Central memory CD8-positive, alpha-beta T cell (primary cell): ENCODE data around the gene MBTD1.
"Not testable (repeated sequence)": the region's sequence is repeated elsewhere in the genome, so short reads cannot be mapped to it uniquely, and the experiment has no call there.

Experiments
- ATAC-seq: fragments of 150-1000 bp; cut with Tn5 transposase; replicated peaks from 2 replicates; pipeline ENCODE4 v1.10.0; 2022; ENCODE audit warnings: mild to moderate bottlenecking, moderate FRiP score, moderate number of reproducible peaks; ENCODE audit not compliant: poor library complexity, severe bottlenecking; ENCODE audit errors: extremely low read depth
- DNase-seq, 2 donors: peaks; one replicate each; pipeline ENCODE4 v3.0.0; 2021; ENCODE audit warnings: low spot score in 2 of 2
- H3K27ac Mint-ChIP-seq: one replicate; pipeline ENCODE4 v1.8.0; 2022; ENCODE audit warnings: low read depth, mild to moderate bottlenecking, moderate library complexity, mixed read lengths
- H3K27me3 Mint-ChIP-seq: one replicate; pipeline ENCODE4 v1.8.0; 2022; ENCODE audit warnings: mixed read lengths
- H3K36me3 Mint-ChIP-seq: one replicate; pipeline ENCODE4 v1.8.0; 2022; ENCODE audit warnings: mild to moderate bottlenecking, moderate library complexity, mixed read lengths; ENCODE audit not compliant: insufficient read depth
- H3K4me1 Mint-ChIP-seq: one replicate; pipeline ENCODE4 v1.8.0; 2022; ENCODE audit warnings: mixed read lengths
- H3K4me3 Mint-ChIP-seq: one replicate; pipeline ENCODE4 v1.8.0; 2022; ENCODE audit warnings: mild to moderate bottlenecking, moderate library complexity, mixed read lengths
- H3K9me3 Mint-ChIP-seq: one replicate; pipeline ENCODE4 v1.8.0; 2022; ENCODE audit warnings: mixed read lengths

MBTD1 gene

GRCh38 chr17:51259564-51260236, at the start of gene MBTD1:
TSS of gene MBTD1 (minus strand) at chr17:51260049. CDS start at chr17:51225161, 34,888 bp downstream.
- H3K36me3 Mint-ChIP-seq = peaks cover 18% of the 10 kb centered on the region
- H3K27me3 Mint-ChIP-seq = no peaks in the 10 kb centered on the region
- DNase-seq = peak; percentile 86 to 92
- H3K9me3 Mint-ChIP-seq = no peaks in the 10 kb centered on the region
- H3K4me1 Mint-ChIP-seq = peaks cover 61% of the 10 kb centered on the region
- ATAC-seq = peak; percentile 89
- peak within 1 kb of the TSS; percentile 88 for H3K27ac Mint-ChIP-seq
- peak within 1 kb of the TSS; percentile 90 for H3K4me3 Mint-ChIP-seq

- no peaks in the 10 kb centered on the region for H3K4me1 Mint-ChIP-seq
- no peak overlapping the region for H3K4me3 Mint-ChIP-seq
- H3K36me3 Mint-ChIP-seq = no peaks in the 10 kb centered on the region
- no peak overlapping the region for H3K27ac Mint-ChIP-seq
- peaks cover 29% of the 10 kb centered on the region for H3K27me3 Mint-ChIP-seq
- peaks cover 14% of the 10 kb centered on the region for H3K9me3 Mint-ChIP-seq
- no peak for DNase-seq
- no peak for ATAC-seq
Measured at GRCh38 chr17:51305182-51305581, 45.3 kb upstream of the MBTD1 start.

GRCh38 chr17:51299859-51300258, 40.0 kb upstream of the MBTD1 start:
- no peak overlapping the region for H3K27ac Mint-ChIP-seq
- H3K4me3 Mint-ChIP-seq = no peak overlapping the region
- no peak for ATAC-seq
- H3K27me3 Mint-ChIP-seq = no peaks in the 10 kb centered on the region
- H3K4me1 Mint-ChIP-seq = peaks cover 8% of the 10 kb centered on the region
- no peaks in the 10 kb centered on the region for H3K9me3 Mint-ChIP-seq
- DNase-seq = no peak
- peaks cover 14% of the 10 kb centered on the region for H3K36me3 Mint-ChIP-seq

GRCh38 chr17:51298508-51299371, 38.9 kb upstream of the MBTD1 start:
- Mint-ChIP-seq H3K4me3 (no peak overlapping the region), H3K36me3 (peaks cover 22% of the 10 kb centered on the region), H3K27me3 (no peaks in the 10 kb centered on the region), H3K9me3 (no peaks in the 10 kb centered on the region), H3K27ac (no peak overlapping the region), H3K4me1 (peaks cover 8% of the 10 kb centered on the region)
- no peak for ATAC-seq
- DNase-seq = no peak

- not testable (repeated sequence) for DNase-seq, ATAC-seq, H3K27ac Mint-ChIP-seq, H3K9me3 Mint-ChIP-seq, H3K4me1 Mint-ChIP-seq, H3K27me3 Mint-ChIP-seq, H3K4me3 Mint-ChIP-seq
- H3K36me3 Mint-ChIP-seq = peaks cover 49% of the 10 kb centered on the region
Measured at GRCh38 chr17:51294338-51294737, 34.5 kb upstream of the MBTD1 start.

- no peak for DNase-seq
- H3K36me3 Mint-ChIP-seq = peaks cover 67% of the 10 kb centered on the region
Measured at GRCh38 chr17:51289696-51290111, 29.9 kb upstream of the MBTD1 start.

GRCh38 chr17:51287412-51287811, 27.6 kb upstream of the MBTD1 start:
- no peak overlapping the region for H3K27ac Mint-ChIP-seq

More at GRCh38 chr17:51289696-51290111, 29.9 kb upstream of the MBTD1 start:
- Mint-ChIP-seq H3K4me3 (no peak overlapping the region), H3K9me3 (no peaks in the 10 kb centered on the region), H3K4me1 (peaks cover 4% of the 10 kb centered on the region), H3K27ac (no peak overlapping the region), H3K27me3 (no peaks in the 10 kb centered on the region)
- ATAC-seq = no peak

GRCh38 chr17:51279183-51279582, 19.3 kb upstream of the MBTD1 start:
- Mint-ChIP-seq H3K4me3 (no peak overlapping the region), H3K27me3 (no peaks in the 10 kb centered on the region), H3K4me1 (peaks cover 6% of the 10 kb centered on the region), H3K27ac (no peak overlapping the region), H3K9me3 (no peaks in the 10 kb centered on the region), H3K36me3 (peaks cover 74% of the 10 kb centered on the region)
- DNase-seq = no peak
- ATAC-seq = no peak

More at GRCh38 chr17:51287412-51287811, 27.6 kb upstream of the MBTD1 start:
- DNase-seq (no peak), ATAC-seq (no peak)
- peaks cover 68% of the 10 kb centered on the region for H3K36me3 Mint-ChIP-seq
- no peak overlapping the region for H3K4me3 Mint-ChIP-seq
- H3K9me3 Mint-ChIP-seq = no peaks in the 10 kb centered on the region
- H3K4me1 Mint-ChIP-seq = peaks cover 4% of the 10 kb centered on the region
- H3K27me3 Mint-ChIP-seq = no peaks in the 10 kb centered on the region

GRCh38 chr17:51275381-51275780, 15.5 kb upstream of the MBTD1 start:
- H3K27ac Mint-ChIP-seq = no peak overlapping the region
- no peak for DNase-seq
- ATAC-seq = no peak
- no peaks in the 10 kb centered on the region for H3K9me3 Mint-ChIP-seq
- no peaks in the 10 kb centered on the region for H3K27me3 Mint-ChIP-seq
- H3K4me1 Mint-ChIP-seq = peaks cover 30% of the 10 kb centered on the region
- H3K4me3 Mint-ChIP-seq = no peak overlapping the region
- peaks cover 77% of the 10 kb centered on the region for H3K36me3 Mint-ChIP-seq

GRCh38 chr17:51272812-51273211, 13.0 kb upstream of the MBTD1 start:
- Mint-ChIP-seq H3K4me1 (peaks cover 36% of the 10 kb centered on the region), H3K27ac (no peak overlapping the region), H3K36me3 (peaks cover 82% of the 10 kb centered on the region), H3K9me3 (no peaks in the 10 kb centered on the region), H3K4me3 (no peak overlapping the region), H3K27me3 (no peaks in the 10 kb centered on the region)
- ATAC-seq (no peak), DNase-seq (no peak)

- no peak for ATAC-seq
- Mint-ChIP-seq H3K36me3 (peaks cover 87% of the 10 kb centered on the region), H3K27ac (no peak overlapping the region)
Measured at GRCh38 chr17:51270636-51271035, 10.8 kb upstream of the MBTD1 start.

GRCh38 chr17:51269991-51270390, 10.1 kb upstream of the MBTD1 start:
- H3K36me3 Mint-ChIP-seq = peaks cover 91% of the 10 kb centered on the region
- no peak overlapping the region for H3K27ac Mint-ChIP-seq
- H3K9me3 Mint-ChIP-seq = no peaks in the 10 kb centered on the region
- ATAC-seq (no peak), DNase-seq (no peak)
- no peaks in the 10 kb centered on the region for H3K27me3 Mint-ChIP-seq
- H3K4me3 Mint-ChIP-seq = no peak overlapping the region
- peaks cover 50% of the 10 kb centered on the region for H3K4me1 Mint-ChIP-seq

More at GRCh38 chr17:51270636-51271035, 10.8 kb upstream of the MBTD1 start:
- H3K9me3 Mint-ChIP-seq = no peaks in the 10 kb centered on the region
- no peak overlapping the region for H3K4me3 Mint-ChIP-seq
- H3K4me1 Mint-ChIP-seq = peaks cover 49% of the 10 kb centered on the region
- H3K27me3 Mint-ChIP-seq = no peaks in the 10 kb centered on the region
- no peak for DNase-seq

- peaks cover 50% of the 10 kb centered on the region for H3K4me1 Mint-ChIP-seq
- DNase-seq, ATAC-seq, H3K27ac Mint-ChIP-seq, H3K27me3 Mint-ChIP-seq, H3K9me3 Mint-ChIP-seq, H3K4me3 Mint-ChIP-seq: not testable (repeated sequence)
- peaks cover 59% of the 10 kb centered on the region for H3K36me3 Mint-ChIP-seq
Measured at GRCh38 chr17:51264466-51264865, 4.6 kb upstream of the MBTD1 start.
